ENCODE measurements around the gene PCDH15. TPM values are rescaled to one million over a fixed set of nuclear protein-coding genes. Genes with fewer than 3 reads are reported as not detected.

Gene PCDH15
- polyA plus RNA-seq, 1 experiment = not detected

GRCh38 chr10:54749623-54750022 is 51.4 kb downstream of the PCDH15 start:
- TF ChIP-seq, protein P1, sequence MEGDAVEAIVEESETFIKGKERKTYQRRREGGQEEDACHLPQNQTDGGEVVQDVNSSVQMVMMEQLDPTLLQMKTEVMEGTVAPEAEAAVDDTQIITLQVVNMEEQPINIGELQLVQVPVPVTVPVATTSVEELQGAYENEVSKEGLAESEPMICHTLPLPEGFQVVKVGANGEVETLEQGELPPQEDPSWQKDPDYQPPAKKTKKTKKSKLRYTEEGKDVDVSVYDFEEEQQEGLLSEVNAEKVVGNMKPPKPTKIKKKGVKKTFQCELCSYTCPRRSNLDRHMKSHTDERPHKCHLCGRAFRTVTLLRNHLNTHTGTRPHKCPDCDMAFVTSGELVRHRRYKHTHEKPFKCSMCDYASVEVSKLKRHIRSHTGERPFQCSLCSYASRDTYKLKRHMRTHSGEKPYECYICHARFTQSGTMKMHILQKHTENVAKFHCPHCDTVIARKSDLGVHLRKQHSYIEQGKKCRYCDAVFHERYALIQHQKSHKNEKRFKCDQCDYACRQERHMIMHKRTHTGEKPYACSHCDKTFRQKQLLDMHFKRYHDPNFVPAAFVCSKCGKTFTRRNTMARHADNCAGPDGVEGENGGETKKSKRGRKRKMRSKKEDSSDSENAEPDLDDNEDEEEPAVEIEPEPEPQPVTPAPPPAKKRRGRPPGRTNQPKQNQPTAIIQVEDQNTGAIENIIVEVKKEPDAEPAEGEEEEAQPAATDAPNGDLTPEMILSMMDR (IDR thresholded peaks at IDR 0.05; ENCODE audit: low read depth, low read length) = no peak
- Histone ChIP-seq H3K9me3 (ENCODE audit: control insufficient read depth, insufficient read depth, low read length) (no peaks in the 10 kb centered on the region), H3K4me3 (ENCODE audit: low read depth, low read length) (no peak overlapping the region), H3K27ac (ENCODE audit: low read depth, low read length) (no peak overlapping the region), H3K27me3 (ENCODE audit: control insufficient read depth, insufficient read depth, low read length) (no peaks in the 10 kb centered on the region)
- no peak for DNase-seq (ENCODE audit: low read depth, low spot score)
- POLR2A ChIA-PET = no interaction called here
- CTCF ChIA-PET = no interaction called here

- Histone ChIP-seq H3K9me3 (ENCODE audit: control insufficient read depth, insufficient read depth, low read length) (no peaks in the 10 kb centered on the region), H3K4me3 (ENCODE audit: low read depth, low read length) (no peak overlapping the region), H3K27ac (ENCODE audit: low read depth, low read length) (no peak overlapping the region), H3K27me3 (ENCODE audit: control insufficient read depth, insufficient read depth, low read length) (no peaks in the 10 kb centered on the region)
- CTCF ChIA-PET = no interaction called here
- TF ChIP-seq, protein P1 (IDR thresholded peaks at IDR 0.05; ENCODE audit: low read depth, low read length) = no peak
- no peak for DNase-seq (ENCODE audit: low read depth, low spot score)
- POLR2A ChIA-PET = no interaction called here
Observed at GRCh38 chr10:54745436-54745835, 55.6 kb downstream of the PCDH15 start.

DNA sequence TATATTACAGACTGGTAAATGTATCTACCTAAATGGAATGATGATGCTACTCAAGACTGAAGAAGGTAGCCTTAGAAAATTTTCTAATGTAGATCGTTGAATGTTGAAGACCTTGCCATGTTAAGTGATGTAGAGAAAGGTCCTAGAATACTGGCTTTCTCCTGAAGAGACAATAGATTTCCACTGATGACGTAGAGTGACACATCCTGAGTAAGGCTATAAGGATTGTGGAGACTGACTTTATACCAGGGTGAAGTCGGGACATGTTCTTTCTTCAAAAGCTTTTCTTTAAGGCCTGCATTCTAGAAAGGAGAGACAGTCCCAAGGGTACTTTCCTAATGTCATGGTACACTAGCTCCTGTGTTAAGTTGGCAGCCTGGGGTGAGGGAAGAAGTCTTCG is 58.6 kb downstream of the PCDH15 start:
- H3K9me3 ChIP-seq (ENCODE audit: control insufficient read depth, insufficient read depth, low read length) = no peaks in the 10 kb centered on the region
- POLR2A ChIA-PET = no interaction called here
- TF ChIP-seq, protein P1 (IDR thresholded peaks at IDR 0.05; ENCODE audit: low read depth, low read length) = no peak
- CTCF ChIA-PET = no interaction called here
- no peak overlapping the region for H3K27ac ChIP-seq (ENCODE audit: low read depth, low read length)
- no peak overlapping the region for H3K4me3 ChIP-seq (ENCODE audit: low read depth, low read length)
- no peak for DNase-seq (ENCODE audit: low read depth, low spot score)
- no peaks in the 10 kb centered on the region for H3K27me3 ChIP-seq (ENCODE audit: control insufficient read depth, insufficient read depth, low read length)

- Histone ChIP-seq H3K27me3 (ENCODE audit: control insufficient read depth, insufficient read depth, low read length) (no peaks in the 10 kb centered on the region), H3K9me3 (ENCODE audit: control insufficient read depth, insufficient read depth, low read length) (no peaks in the 10 kb centered on the region), H3K4me3 (ENCODE audit: low read depth, low read length) (no peak overlapping the region), H3K27ac (ENCODE audit: low read depth, low read length) (no peak overlapping the region)
- POLR2A ChIA-PET = no interaction called here
- CTCF ChIA-PET = no interaction called here
- TF ChIP-seq, protein P1 (IDR thresholded peaks at IDR 0.05; ENCODE audit: low read depth, low read length) = no peak
- DNase-seq (ENCODE audit: low read depth, low spot score) = no peak
Observed at GRCh38 chr10:54728511-54728910, 72.5 kb downstream of the PCDH15 start.

GRCh38 chr10:54722075-54722474 is 79.0 kb downstream of the PCDH15 start:
- ChIA-PET CTCF (no interaction called here), POLR2A (no interaction called here)
- H3K27me3 ChIP-seq (ENCODE audit: control insufficient read depth, insufficient read depth, low read length) = no peaks in the 10 kb centered on the region

More at GRCh38 chr10:54722075-54722474, 79.0 kb downstream of the PCDH15 start:
- no peak overlapping the region for H3K27ac ChIP-seq (ENCODE audit: low read depth, low read length)
- DNase-seq (ENCODE audit: low read depth, low spot score) = no peak
- H3K4me3 ChIP-seq (ENCODE audit: low read depth, low read length) = no peak overlapping the region
- no peaks in the 10 kb centered on the region for H3K9me3 ChIP-seq (ENCODE audit: control insufficient read depth, insufficient read depth, low read length)
- TF ChIP-seq, protein P1 (IDR thresholded peaks at IDR 0.05; ENCODE audit: low read depth, low read length) = no peak

Data from AG04450 (cell line).